H9 (cell line): ENCODE measurements around the gene TAF4. TPM values are rescaled to one million over a fixed set of nuclear protein-coding genes. Genes with fewer than 3 reads are reported as not detected.

Experiments
- DNase-seq: peaks from one replicate; pipeline ENCODE4 v3.0.0-alpha.2; 2017
- H2AFZ ChIP-seq: one replicate; pipeline ENCODE4 v1.6.1; 2013; ENCODE audit warnings: mild to moderate bottlenecking, low read length, control low read depth, moderate library complexity
- H2AK5ac ChIP-seq: 2 replicates; pipeline ENCODE4 v1.6.1; 2013; ENCODE audit warnings: low read length, control low read depth, mixed read lengths; ENCODE audit not compliant: insufficient read length
- H2BK120ac ChIP-seq: one replicate; pipeline ENCODE4 v1.6.1; 2013; ENCODE audit warnings: low read depth, mild to moderate bottlenecking, low read length, control low read depth, inconsistent platforms; ENCODE audit not compliant: poor library complexity, severe bottlenecking
- H2BK12ac ChIP-seq: 2 replicates; pipeline ENCODE4 v1.6.1; 2013; ENCODE audit warnings: low read length, control low read depth, mixed read lengths, low read depth; ENCODE audit not compliant: insufficient read length
- H2BK15ac ChIP-seq: 2 replicates; pipeline ENCODE4 v1.6.1; 2013; ENCODE audit warnings: low read depth, low read length, control low read depth
- H2BK20ac ChIP-seq: one replicate; pipeline ENCODE4 v1.6.1; 2013; ENCODE audit warnings: low read depth, mild to moderate bottlenecking, low read length, control low read depth, inconsistent platforms; ENCODE audit not compliant: poor library complexity, severe bottlenecking
- H2BK5ac ChIP-seq: 2 replicates; pipeline ENCODE4 v1.6.1; 2013; ENCODE audit warnings: low read length, control low read depth, mixed read lengths; ENCODE audit not compliant: insufficient read length
- H3K14ac ChIP-seq: 2 replicates; pipeline ENCODE4 v1.6.1; 2013; ENCODE audit warnings: low read length, control low read depth; ENCODE audit not compliant: insufficient read depth
- H3K18ac ChIP-seq: 2 replicates; pipeline ENCODE4 v1.6.1; 2013; ENCODE audit warnings: low read depth, mild to moderate bottlenecking, mixed read lengths, low read length, control low read depth; ENCODE audit not compliant: insufficient read length
- H3K23ac ChIP-seq: 2 replicates; pipeline ENCODE4 v1.6.1; 2013; ENCODE audit warnings: low read length, control low read depth, mixed read lengths, low read depth; ENCODE audit not compliant: insufficient read length
- H3K23me2 ChIP-seq: 2 replicates; pipeline ENCODE4 v1.6.1; 2013; ENCODE audit warnings: low read depth, mild to moderate bottlenecking, mixed read lengths, low read length, control low read depth; ENCODE audit not compliant: insufficient read length, poor library complexity, severe bottlenecking
- H3K27ac ChIP-seq: 2 replicates; pipeline ENCODE4 v1.5.1; 2013; ENCODE audit warnings: low read length, control low read depth, mixed read lengths, low read depth; ENCODE audit not compliant: insufficient read length
- H3K27me3 ChIP-seq: 2 replicates; pipeline ENCODE4 v1.6.1; 2013; ENCODE audit warnings: low read length, control low read depth, inconsistent platforms; ENCODE audit not compliant: insufficient read depth
- H3K4ac ChIP-seq: 2 replicates; pipeline ENCODE4 v1.6.1; 2013; ENCODE audit warnings: low read depth, mild to moderate bottlenecking, control low read depth, inconsistent platforms, low read length, moderate library complexity
- H3K4me1 ChIP-seq: 2 replicates; pipeline ENCODE4 v1.6.1; 2013; ENCODE audit warnings: low read length, control low read depth, inconsistent platforms; ENCODE audit not compliant: insufficient read depth
- H3K4me2 ChIP-seq: 2 replicates; pipeline ENCODE4 v1.6.1; 2013; ENCODE audit warnings: low read length, control low read depth, mixed read lengths; ENCODE audit not compliant: insufficient read length, insufficient read depth
- H3K56ac ChIP-seq: 2 replicates; pipeline ENCODE4 v1.6.1; 2013; ENCODE audit warnings: low read depth, mild to moderate bottlenecking, mixed read lengths, low read length, control low read depth; ENCODE audit not compliant: insufficient read length
- H3K79me1 ChIP-seq: 2 replicates; pipeline ENCODE4 v1.6.1; 2013; ENCODE audit warnings: low read depth, mild to moderate bottlenecking, moderate library complexity, low read length, control low read depth, inconsistent platforms; ENCODE audit not compliant: insufficient read depth, poor library complexity, severe bottlenecking
- H3K79me2 ChIP-seq: 2 replicates; pipeline ENCODE4 v1.6.1; 2013; ENCODE audit warnings: low read length, control low read depth, inconsistent platforms; ENCODE audit not compliant: insufficient read depth
- H3K9ac ChIP-seq: 2 replicates; pipeline ENCODE4 v1.6.1; 2013; ENCODE audit warnings: low read length, control low read depth, mixed read lengths; ENCODE audit not compliant: insufficient read length; ENCODE audit errors: extremely low read depth
- H3K9me3 ChIP-seq: one replicate; pipeline ENCODE4 v1.6.1; 2013; ENCODE audit warnings: low read depth, low read length, inconsistent platforms; ENCODE audit not compliant: control insufficient read depth
- H3T11ph ChIP-seq: one replicate; pipeline ENCODE4 v1.6.1; 2013; ENCODE audit warnings: mild to moderate bottlenecking, low read length, control low read depth, inconsistent platforms
- H4K20me1 ChIP-seq: one replicate; pipeline ENCODE4 v1.6.1; 2013; ENCODE audit not compliant: control insufficient read depth, insufficient read length, insufficient read depth
- H4K5ac ChIP-seq: 2 replicates; pipeline ENCODE4 v1.6.1; 2013; ENCODE audit warnings: low read depth, mild to moderate bottlenecking, mixed read lengths, low read length, control low read depth; ENCODE audit not compliant: insufficient read length
- H4K8ac ChIP-seq: replicated peaks from 2 replicates; pipeline ENCODE4 v1.6.1; 2013; ENCODE audit warnings: low read length, control low read depth, mixed read lengths, low read depth; ENCODE audit not compliant: insufficient read length
- H4K91ac ChIP-seq: 2 replicates; pipeline ENCODE4 v1.6.1; 2013; ENCODE audit warnings: low read depth, mild to moderate bottlenecking, moderate library complexity, mixed read lengths, low read length, control low read depth; ENCODE audit not compliant: insufficient read length
- H3K27ac Mint-ChIP-seq, 3 experiments: 2 replicates in 2 of 3; 3 replicates in 1 of 3; pipeline ENCODE4 v1.8.0; 2020 to 2021; ENCODE audit warnings: mixed read lengths in 3 of 3, mild to moderate bottlenecking in 1 of 3, moderate library complexity in 1 of 3
- H3K27me3 Mint-ChIP-seq: 2 replicates; pipeline ENCODE4 v1.8.0; 2021; ENCODE audit warnings: low read depth, mild to moderate bottlenecking, moderate library complexity, mixed read lengths
- H3K36me3 Mint-ChIP-seq, 3 experiments: 2 replicates in 2 of 3; 3 replicates in 1 of 3; pipeline ENCODE4 v1.8.0; 2020 to 2021; ENCODE audit warnings: low read depth in 3 of 3, mixed read lengths in 3 of 3; ENCODE audit not compliant: insufficient read depth in 1 of 3
- H3K4me1 Mint-ChIP-seq, 2 experiments: 2 replicates each; pipeline ENCODE4 v1.8.0; 2020; ENCODE audit warnings: mixed read lengths in 2 of 2
- H3K4me3 Mint-ChIP-seq, 2 experiments: 2 replicates in 1 of 2; 3 replicates in 1 of 2; pipeline ENCODE4 v1.8.0; 2020 to 2021; ENCODE audit warnings: mild to moderate bottlenecking in 2 of 2, mixed read lengths in 2 of 2, moderate library complexity in 1 of 2
- H3K9me3 Mint-ChIP-seq, 2 experiments: 2 replicates in 1 of 2; 3 replicates in 1 of 2; pipeline ENCODE4 v1.8.0; 2020; ENCODE audit warnings: mild to moderate bottlenecking in 2 of 2, mixed read lengths in 2 of 2, moderate library complexity in 1 of 2
- WGBS: extraction: QIAGEN DNeasy Blood & Tissue Kit; methylation state at CpG from one replicate; pipeline ENCODE4 v1.1.7; 2013; ENCODE audit warnings: missing lambda C conversion rate, low lambda C conversion rate, mixed read lengths; ENCODE audit not compliant: insufficient read length; ENCODE audit errors: extremely low coverage; 5-methylcytosine and 5-hydroxymethylcytosine counted together
- total RNA-seq: library from RNA; stranded (reverse); gene quantifications from 2 replicates; pipeline ENCODE4 v1.2.1, GENCODE V29; 2021
- TF ChIP-seq, protein P1 (sequence below): fragments of 200-600 bp; sonication (generic); conservative IDR thresholded peaks from 3 replicates; pipeline ENCODE4 v1.8.0; 2021; ENCODE audit warnings: antibody characterized with exemption, mild to moderate bottlenecking

Gene TAF4
- total RNA-seq, 1 experiment from 2014 or later, result 30.8 TPM

DNA sequence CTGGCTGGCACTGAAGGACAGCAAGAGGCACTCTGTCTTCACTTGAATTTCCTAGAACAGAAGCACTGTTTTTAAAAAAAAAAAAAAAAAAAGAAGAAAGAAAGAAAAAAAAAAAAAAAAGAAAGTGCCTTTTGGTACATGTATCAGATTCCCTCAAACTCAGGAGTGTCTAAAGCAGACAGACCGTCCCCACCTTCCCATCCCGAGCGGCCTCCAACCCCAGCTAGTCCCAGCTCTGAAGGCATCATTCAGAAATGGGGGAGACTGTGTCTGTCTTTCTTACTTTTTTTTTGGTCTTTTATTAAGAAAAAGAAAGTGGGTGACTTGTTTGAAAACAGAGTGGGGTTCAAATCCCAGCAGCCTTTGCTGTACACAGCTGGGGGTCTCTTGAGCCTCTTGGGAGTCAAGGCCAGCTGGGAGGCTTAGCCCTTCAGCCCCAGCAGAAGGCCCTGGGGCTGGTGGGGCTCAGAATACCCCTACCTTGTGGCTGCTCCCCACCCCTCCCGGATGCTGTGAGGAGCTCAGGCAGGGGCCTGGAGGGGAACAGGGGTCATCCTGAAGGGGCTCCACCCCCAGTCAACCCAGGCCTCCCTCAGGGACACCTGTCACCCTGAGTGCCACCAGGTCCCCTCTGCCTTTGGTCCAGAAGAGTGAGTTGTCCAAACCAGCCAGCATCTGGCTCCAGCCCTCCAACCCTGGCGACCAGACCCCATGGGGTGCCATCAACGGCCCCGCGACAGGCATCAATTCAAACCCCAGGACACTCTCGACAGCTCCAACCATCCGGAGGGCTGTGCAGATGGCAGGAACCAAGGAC, 128.3 kb downstream of the TAF4 start:
- H4K5ac ChIP-seq, result no peak overlapping the region
- no peak overlapping the region for H3K56ac ChIP-seq
- no peak overlapping the region for H2BK12ac ChIP-seq
- H3K4me1 Mint-ChIP-seq, result peaks cover 13 to 33% of the 10 kb centered on the region in 2 experiments
- peaks cover 0 to 3% (median 0%) of the 10 kb centered on the region in 3 experiments; a peak in 2 of 7 replicates for H3K36me3 Mint-ChIP-seq
- no peak for DNase-seq
- WGBS, result no CpG with 5 or more reads among the region's 10 CpGs
- H3K9me3 ChIP-seq, result no peaks in the 10 kb centered on the region
- H2AFZ ChIP-seq, result no peak overlapping the region
- no peak overlapping the region for H2BK5ac ChIP-seq
- no peak overlapping the region for H2BK15ac ChIP-seq
- no peak overlapping the region for H3K23ac ChIP-seq
- TF ChIP-seq, protein P1, sequence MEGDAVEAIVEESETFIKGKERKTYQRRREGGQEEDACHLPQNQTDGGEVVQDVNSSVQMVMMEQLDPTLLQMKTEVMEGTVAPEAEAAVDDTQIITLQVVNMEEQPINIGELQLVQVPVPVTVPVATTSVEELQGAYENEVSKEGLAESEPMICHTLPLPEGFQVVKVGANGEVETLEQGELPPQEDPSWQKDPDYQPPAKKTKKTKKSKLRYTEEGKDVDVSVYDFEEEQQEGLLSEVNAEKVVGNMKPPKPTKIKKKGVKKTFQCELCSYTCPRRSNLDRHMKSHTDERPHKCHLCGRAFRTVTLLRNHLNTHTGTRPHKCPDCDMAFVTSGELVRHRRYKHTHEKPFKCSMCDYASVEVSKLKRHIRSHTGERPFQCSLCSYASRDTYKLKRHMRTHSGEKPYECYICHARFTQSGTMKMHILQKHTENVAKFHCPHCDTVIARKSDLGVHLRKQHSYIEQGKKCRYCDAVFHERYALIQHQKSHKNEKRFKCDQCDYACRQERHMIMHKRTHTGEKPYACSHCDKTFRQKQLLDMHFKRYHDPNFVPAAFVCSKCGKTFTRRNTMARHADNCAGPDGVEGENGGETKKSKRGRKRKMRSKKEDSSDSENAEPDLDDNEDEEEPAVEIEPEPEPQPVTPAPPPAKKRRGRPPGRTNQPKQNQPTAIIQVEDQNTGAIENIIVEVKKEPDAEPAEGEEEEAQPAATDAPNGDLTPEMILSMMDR, result no peak
- no peak overlapping the region; a peak in 1 of 7 replicates for H3K27ac Mint-ChIP-seq
- no peak overlapping the region for H3K9ac ChIP-seq
- no peak overlapping the region for H3K4ac ChIP-seq
- no peaks in the 10 kb centered on the region for H3K23me2 ChIP-seq
- peak overlapping the region; percentile 4; the same call in 1 of the 2 replicates for H3K14ac ChIP-seq
- no peak overlapping the region for H2BK120ac ChIP-seq
- no peak overlapping the region for H2AK5ac ChIP-seq
- H4K8ac ChIP-seq, result no peak overlapping the region
- no peak overlapping the region for H2BK20ac ChIP-seq
- no peaks in the 10 kb centered on the region for H3K79me2 ChIP-seq
- no peaks in the 10 kb centered on the region for H3K4me1 ChIP-seq
- no peak overlapping the region for H4K91ac ChIP-seq
- H3K18ac ChIP-seq, result no peak overlapping the region
- no peak overlapping the region for H3T11ph ChIP-seq
- H3K27me3 Mint-ChIP-seq, result no peaks in the 10 kb centered on the region; the same call in 1 of the 2 replicates
- H3K27ac ChIP-seq, result no peak overlapping the region
- no peak overlapping the region for H3K4me2 ChIP-seq
- H3K79me1 ChIP-seq, result no peaks in the 10 kb centered on the region
- no peaks in the 10 kb centered on the region for H4K20me1 ChIP-seq
- H3K9me3 Mint-ChIP-seq, result no peaks in the 10 kb centered on the region
- no peak overlapping the region; a peak in 1 of 5 replicates for H3K4me3 Mint-ChIP-seq
- H3K27me3 ChIP-seq, result no peaks in the 10 kb centered on the region
